WI38 (cell line): ENCODE data around the gene PEX16.
"Not testable (repeated sequence)": the region's sequence is repeated elsewhere in the genome, so short reads cannot be mapped to it uniquely, and the experiment has no call there.

Source experiments
- H3K4me3 ChIP-seq: 2 replicates; pipeline ENCODE4 v1.5.1; 2011; ENCODE audit warnings: low read depth, mild to moderate bottlenecking, control low read depth, low read length
- TF ChIP-seq, protein P1 (sequence below): IDR thresholded peaks from 2 replicates; pipeline ENCODE4 v1.5.1; 2012; ENCODE audit warnings: low read depth, mild to moderate bottlenecking, control low read depth, low read length

PEX16 gene

DNA sequence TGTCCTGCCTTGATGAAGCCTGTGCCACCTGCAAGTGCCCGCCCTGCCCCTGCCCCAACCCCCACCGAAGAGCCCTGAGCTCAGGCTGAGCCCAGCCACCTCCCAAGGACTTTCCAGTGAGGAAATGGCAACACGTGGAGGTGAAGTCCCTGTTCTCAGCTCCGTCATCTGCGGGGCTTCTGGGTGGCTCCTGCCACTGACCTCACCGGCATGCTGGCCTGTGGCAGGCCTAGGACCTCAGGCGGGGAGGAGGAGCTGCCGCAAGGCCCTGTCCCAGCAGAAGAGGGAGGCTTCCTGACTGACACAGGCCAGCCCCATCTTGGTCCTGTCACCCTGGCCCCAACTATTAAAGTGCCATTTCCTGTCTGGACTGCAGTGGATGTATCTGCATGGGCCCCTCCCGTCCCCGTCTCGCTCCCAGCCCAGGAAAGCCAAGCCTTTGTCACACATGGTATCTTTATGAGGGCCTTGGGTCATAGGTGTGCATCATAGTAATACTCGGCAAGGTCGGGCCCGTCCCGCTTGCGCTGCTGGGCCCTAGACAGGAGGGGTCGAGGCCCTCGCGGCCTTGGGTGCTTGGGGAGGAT, 11.5 kb downstream of the PEX16 start:
- TF ChIP-seq, protein P1, sequence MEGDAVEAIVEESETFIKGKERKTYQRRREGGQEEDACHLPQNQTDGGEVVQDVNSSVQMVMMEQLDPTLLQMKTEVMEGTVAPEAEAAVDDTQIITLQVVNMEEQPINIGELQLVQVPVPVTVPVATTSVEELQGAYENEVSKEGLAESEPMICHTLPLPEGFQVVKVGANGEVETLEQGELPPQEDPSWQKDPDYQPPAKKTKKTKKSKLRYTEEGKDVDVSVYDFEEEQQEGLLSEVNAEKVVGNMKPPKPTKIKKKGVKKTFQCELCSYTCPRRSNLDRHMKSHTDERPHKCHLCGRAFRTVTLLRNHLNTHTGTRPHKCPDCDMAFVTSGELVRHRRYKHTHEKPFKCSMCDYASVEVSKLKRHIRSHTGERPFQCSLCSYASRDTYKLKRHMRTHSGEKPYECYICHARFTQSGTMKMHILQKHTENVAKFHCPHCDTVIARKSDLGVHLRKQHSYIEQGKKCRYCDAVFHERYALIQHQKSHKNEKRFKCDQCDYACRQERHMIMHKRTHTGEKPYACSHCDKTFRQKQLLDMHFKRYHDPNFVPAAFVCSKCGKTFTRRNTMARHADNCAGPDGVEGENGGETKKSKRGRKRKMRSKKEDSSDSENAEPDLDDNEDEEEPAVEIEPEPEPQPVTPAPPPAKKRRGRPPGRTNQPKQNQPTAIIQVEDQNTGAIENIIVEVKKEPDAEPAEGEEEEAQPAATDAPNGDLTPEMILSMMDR: no peak
- no peak overlapping the region for H3K4me3 ChIP-seq

DNA sequence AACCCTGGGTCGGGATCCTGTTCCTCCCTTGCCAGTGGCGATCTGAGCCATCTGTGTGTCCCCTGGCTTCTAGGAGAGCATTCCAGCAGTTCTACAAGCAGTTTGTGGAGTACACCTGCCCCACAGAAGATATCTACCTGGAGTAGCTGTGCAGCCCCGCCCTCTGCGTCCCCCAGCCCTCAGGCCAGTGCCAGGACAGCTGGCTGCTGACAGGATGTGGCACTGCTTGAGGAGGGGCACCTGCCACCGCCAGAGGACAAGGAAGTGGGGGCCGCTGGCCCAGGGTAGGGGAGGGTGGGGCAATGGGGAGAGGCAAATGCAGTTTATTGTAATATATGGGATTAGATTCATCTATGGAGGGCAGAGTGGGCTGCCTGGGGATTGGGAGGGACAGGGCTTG, 12.1 kb downstream of the PEX16 start:
- not testable (repeated sequence) for H3K4me3 ChIP-seq

DNA sequence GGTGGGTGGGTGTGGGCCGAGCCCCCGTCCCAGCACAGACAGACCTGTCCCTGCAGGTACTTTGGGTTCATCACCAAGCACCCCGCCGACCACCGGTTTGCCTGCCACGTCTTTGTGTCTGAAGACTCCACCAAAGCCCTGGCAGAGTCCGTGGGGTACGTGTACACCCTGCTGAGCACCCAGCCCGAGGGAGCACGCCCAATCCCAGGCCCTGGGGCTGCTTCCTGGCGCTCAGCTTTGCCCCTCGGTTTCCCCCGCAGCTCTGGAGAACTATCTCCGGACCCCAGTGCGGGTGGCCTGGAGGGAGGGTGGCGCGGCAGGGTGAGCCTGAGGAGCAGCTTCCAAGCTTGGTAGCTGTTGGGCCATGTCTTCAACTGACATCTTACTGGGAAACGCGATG, 12.6 kb downstream of the PEX16 start:
- H3K4me3 ChIP-seq: no peak overlapping the region
- TF ChIP-seq, protein P1: no peak

DNA sequence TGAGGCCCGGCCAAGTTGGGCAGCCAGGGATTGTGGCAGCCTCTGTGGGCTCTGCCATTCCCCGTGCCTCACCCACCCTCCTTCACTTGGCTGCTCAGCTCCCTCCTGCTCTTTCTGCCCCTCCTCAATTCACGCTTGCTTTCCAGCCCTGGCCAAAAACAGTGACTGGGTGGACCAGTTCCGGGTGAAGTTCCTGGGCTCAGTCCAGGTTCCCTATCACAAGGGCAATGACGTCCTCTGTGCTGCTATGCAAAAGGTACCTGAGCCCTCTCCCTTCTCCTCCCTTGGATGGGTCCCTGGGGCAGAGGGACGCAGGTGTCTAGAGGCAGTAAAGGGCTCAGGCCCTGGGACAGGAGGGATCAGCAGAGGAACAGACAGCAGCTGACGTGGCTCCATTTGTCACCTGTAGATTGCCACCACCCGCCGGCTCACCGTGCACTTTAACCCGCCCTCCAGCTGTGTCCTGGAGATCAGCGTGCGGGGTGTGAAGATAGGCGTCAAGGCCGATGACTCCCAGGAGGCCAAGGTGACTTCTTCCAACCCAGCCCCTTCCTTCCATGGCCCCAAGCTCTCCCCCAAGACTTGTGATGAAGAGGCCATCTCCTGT, 13.3 kb downstream of the PEX16 start:
- no peak overlapping the region for H3K4me3 ChIP-seq
- TF ChIP-seq, protein P1: no peak

DNA sequence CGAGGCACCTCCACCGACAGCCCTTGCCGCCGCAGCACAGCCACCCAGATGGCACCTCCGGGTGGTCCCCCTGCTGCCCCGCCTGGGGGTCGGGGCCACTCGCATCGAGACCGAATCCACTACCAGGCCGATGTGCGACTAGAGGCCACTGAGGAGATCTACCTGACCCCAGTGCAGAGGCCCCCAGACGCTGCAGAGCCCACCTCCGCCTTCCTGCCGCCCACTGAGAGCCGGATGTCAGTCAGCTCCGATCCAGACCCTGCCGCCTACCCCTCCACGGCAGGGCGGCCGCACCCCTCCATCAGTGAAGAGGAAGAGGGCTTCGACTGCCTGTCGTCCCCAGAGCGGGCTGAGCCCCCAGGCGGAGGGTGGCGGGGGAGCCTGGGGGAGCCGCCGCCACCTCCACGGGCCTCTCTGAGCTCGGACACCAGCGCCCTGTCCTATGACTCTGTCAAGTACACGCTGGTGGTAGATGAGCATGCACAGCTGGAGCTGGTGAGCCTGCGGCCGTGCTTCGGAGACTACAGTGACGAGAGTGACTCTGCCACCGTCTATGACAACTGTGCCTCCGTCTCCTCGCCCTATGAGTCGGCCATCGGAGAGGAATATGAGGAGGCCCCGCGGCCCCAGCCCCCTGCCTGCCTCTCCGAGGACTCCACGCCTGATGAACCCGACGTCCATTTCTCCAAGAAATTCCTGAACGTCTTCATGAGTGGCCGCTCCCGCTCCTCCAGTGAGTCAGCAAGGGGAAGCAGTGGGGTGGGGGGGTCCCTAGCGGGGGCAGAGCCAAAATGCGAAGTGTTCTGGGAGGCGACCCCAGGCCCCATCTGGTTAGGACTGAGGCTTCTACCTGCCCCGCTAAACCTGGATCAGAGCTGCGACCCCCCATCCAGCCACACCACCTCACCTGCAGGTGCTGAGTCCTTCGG, 15.0 kb downstream of the PEX16 start:
- H3K4me3 ChIP-seq: no peak overlapping the region

DNA sequence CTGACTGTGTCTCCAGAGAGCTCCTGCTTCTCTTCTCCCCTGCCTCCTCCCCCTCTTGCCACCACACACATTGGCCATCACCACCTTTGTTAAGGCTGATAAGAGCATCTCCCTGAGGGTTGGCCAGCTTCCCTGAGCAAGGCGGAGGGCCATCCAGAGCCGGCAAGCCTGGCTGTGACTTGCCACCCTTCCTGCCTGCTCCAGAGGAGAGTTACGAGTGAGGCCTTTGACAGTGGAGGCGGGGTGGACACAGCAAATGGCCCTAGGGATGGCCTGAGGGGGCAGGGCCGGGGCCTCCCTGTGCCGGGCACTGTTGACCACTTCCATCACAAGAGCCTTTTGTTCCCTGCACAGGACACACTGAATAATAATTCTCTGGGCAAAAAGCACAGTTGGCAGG, 16.1 kb downstream of the PEX16 start:
- no peak overlapping the region for H3K4me3 ChIP-seq
- TF ChIP-seq, protein P1: no peak

More for the DNA sequence above, 15.0 kb downstream of the PEX16 start:
- TF ChIP-seq, protein P1: no peak

DNA sequence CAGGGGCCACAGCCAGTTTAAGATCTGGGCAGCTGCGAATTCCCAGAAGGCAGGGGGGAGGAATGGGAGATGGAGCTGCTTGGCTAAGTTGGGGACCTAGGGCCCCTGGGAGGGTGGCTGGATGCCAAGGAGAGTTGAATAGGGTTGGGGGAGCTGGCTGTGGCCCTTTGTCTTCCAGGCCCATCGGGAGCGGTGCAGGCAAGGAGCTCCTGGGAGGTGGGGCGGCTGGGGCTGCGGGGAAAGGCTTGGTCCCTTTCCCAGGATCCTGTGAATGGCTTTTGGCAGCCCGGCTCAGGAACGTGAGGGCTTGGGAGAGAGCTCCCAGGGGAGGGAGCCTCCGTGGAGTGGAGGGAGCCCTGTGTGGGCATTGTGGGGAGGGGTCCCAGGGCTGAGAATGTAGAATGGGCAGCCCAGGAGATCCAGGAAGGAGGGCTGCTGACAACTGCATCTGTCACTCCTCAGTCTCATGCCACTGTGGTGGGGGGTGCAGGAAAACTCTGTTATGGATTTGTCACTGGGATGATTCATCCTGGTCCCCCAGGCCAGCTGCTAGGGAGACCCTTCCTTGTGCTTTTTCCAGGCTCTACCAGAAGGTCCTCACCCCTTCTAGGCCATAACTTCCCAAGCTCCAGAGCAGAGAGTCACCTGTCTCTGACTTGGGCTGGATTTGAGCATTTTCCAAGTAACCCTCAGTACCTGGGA, 16.6 kb downstream of the PEX16 start:
- peak overlapping the region; percentile 69 for H3K4me3 ChIP-seq
- TF ChIP-seq, protein P1: no peak

DNA sequence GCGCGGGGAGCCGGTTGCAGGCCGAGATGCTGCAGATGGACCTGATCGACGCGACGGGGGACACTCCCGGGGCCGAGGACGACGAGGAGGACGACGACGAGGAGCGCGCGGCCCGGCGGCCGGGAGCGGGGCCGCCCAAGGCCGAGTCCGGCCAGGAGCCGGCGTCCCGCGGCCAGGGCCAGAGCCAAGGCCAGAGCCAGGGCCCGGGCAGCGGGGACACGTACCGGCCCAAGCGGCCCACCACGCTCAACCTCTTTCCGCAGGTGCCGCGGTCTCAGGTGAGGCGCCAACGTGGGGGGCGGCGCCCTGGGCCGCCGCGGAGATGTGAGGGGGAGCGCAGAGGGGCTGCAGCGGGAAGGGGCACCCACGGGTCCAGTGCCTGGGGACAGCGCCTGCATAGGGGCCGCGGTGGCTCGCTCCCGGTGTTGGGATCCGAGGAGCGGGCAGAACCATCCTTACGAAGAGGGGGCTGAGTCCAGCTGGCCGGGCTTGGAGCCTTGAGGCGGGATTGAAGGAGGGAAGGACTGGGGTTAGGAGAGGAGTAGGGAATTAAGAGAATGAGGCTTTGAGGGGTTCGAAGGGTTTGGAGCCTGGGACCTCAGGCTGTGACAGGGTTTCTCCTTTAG, 17.4 kb downstream of the PEX16 start:
- peak overlapping the region; percentile 69 for H3K4me3 ChIP-seq
